Urinary bladder (tissue), 4 donors: Measurements from ENCODE around the gene CFAP221. TPM values are rescaled to one million over a fixed set of nuclear protein-coding genes. Genes with fewer than 3 reads are reported as not detected.

ENCODE experiments used
- DNase-seq: peaks from one replicate; pipeline ENCODE4 v3.0.0-alpha.2; 2015; ENCODE audit errors: extremely low spot score
- H3K27ac ChIP-seq: one replicate; pipeline ENCODE4 v1.5.1; 2013; ENCODE audit warnings: low read depth, mild to moderate bottlenecking, moderate library complexity
- H3K36me3 ChIP-seq: one replicate; pipeline ENCODE4 v1.6.1; 2013; ENCODE audit warnings: mild to moderate bottlenecking, moderate library complexity; ENCODE audit not compliant: insufficient read depth
- H3K4me1 ChIP-seq: one replicate; pipeline ENCODE4 v1.6.1; 2013; ENCODE audit warnings: mild to moderate bottlenecking, moderate library complexity; ENCODE audit not compliant: insufficient read depth
- H3K4me3 ChIP-seq: one replicate; pipeline ENCODE4 v1.5.1; 2013; ENCODE audit warnings: low read depth, low read length
- WGBS: extraction: QIAGEN DNeasy Blood & Tissue Kit; methylation state at CpG from one replicate; pipeline ENCODE4 v1.1.7; 2013; 5-methylcytosine and 5-hydroxymethylcytosine counted together
- polyA plus RNA-seq: library from polyadenylated mRNA; stranded (reverse); fragments of 200-250 nt; gene quantifications from one replicate; pipeline ENCODE4 v1.2.3, GENCODE V29; 2013
- total RNA-seq: library from RNA; depleted of rRNA; stranded (reverse); fragments of >200 nt; gene quantifications from one replicate; pipeline ENCODE4 v1.2.3, GENCODE V29; 2014
- donor health status: healthy with polysubstance abuse.
- donor health status: healthy.

CFAP221 gene
- total and polyA plus RNA-seq, 2 donors, result 0.09 to 0.95 TPM

DNA sequence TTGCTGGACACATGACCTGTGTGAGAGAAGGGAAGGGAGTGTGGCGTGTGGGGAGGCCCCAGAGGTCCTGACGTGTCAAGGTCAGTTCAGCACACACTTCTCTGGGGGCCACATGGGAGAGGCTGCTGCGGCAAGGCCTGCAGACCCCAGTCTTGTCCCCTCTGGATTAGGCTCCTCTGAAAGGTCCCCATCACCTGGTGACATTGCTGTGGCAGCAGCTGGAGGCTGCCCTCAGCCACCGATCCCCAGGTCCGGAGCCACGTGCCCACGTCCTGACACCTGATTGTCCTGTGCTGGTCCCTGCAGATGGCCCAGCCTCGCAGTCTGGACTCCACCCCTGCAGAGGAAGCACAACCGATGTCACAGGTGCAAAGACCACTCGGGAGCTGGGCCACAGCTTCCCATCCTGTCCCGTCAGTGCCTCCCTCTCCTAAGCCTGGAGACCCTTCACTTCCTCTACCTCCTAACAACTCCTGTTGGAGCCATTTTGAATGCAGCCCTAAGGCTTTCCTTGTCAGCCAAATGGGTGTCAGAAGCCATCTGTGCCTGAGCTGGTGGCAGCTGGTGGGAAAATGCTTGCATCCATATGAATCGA is 147.5 kb downstream of the CFAP221 start:
- WGBS, result 83% methylated on average over 12 of the region's 12 CpGs
- Histone ChIP-seq H3K27ac (no peak overlapping the region), H3K4me1 (no peaks in the 10 kb centered on the region), H3K4me3 (no peak overlapping the region), H3K36me3 (no peaks in the 10 kb centered on the region)
- DNase-seq, result no peak

DNA sequence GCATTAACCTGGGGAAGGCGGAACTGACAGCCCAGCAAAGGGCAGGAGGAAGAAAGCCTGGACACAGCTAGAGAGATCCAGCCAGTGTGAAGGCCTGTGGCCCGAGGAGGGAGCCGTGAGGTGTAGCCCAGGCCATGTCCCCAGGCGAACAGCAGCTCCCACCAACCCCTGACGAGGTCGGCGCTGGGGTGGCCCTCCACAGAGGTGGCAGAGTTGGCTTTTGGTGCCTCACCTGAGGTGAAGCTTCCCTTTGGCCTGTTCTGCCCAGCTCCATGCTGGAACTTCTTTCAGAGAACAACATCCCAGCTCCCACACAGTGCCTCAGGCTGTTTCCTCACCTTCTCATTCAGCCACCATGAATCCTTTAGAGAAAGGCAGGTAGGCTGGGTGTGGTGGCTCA is 148.1 kb downstream of the CFAP221 start:
- no peak overlapping the region for H3K4me3 ChIP-seq
- no peaks in the 10 kb centered on the region for H3K36me3 ChIP-seq
- no peak for DNase-seq
- H3K4me1 ChIP-seq, result no peaks in the 10 kb centered on the region
- WGBS, result 94% methylated on average over 7 of the region's 7 CpGs
- H3K27ac ChIP-seq, result no peak overlapping the region

DNA sequence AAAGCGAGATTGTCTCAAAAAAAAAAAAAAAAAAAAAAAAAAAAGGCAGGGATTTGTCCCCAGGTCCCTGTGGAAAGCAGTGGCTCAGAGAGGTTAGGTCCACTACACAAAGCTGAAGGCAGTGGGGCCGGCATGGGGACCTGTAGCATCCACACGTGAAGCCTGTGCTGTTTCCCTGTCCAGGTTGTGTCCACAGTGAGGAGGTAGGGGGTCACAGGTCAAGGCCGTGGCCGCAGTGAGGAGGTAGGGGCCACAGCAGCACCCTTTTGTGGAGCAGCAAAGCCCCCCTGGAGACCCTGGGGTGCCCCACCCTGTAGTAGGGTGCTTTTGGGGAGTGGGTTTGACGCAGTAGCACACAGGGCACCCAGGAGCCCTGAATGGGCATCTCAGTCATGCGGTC is 148.7 kb downstream of the CFAP221 start:
- no peak for DNase-seq
- H3K4me1 ChIP-seq, result no peaks in the 10 kb centered on the region
- H3K4me3 ChIP-seq, result no peak overlapping the region
- WGBS, result 87% methylated on average over 7 of the region's 7 CpGs
- no peaks in the 10 kb centered on the region for H3K36me3 ChIP-seq
- H3K27ac ChIP-seq, result no peak overlapping the region

DNA sequence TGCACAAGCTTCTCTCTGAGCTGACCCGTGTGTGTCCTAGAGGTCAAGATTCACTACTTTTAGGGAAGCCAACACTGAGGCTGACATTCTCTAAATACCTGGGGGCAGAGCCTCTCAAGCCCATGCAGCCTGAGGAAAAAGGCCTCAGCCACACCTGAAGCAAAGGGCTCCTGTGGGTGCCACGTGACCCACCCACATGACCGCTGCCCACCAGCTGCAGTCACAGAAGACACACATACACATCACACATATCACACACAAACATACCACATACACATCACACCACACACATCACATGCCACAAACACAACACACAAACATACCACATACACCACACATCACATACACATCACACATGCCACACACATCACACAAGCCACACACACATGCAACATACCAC is 149.3 kb downstream of the CFAP221 start:
- H3K27ac ChIP-seq, result no peak overlapping the region
- 78% methylated on average over 3 of the region's 3 CpGs for WGBS
- no peak for DNase-seq
- no peaks in the 10 kb centered on the region for H3K4me1 ChIP-seq
- no peak overlapping the region for H3K4me3 ChIP-seq
- H3K36me3 ChIP-seq, result no peaks in the 10 kb centered on the region

DNA sequence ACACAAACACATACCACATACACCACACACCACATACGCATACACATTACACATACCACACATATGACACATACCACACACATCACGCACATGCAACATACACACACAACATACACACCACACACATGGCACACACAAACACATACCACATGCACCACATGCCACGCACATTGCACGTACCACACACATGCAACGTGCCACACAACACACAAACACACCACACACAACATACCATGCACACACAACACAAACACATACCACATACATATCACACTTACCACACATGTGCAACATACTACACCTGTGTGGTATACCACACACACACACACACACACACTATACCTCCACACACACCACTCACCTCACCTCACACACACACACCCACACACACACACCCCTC is 149.7 kb downstream of the CFAP221 start:
- no peak for DNase-seq
- no peaks in the 10 kb centered on the region for H3K36me3 ChIP-seq
- H3K4me3 ChIP-seq, result no peak overlapping the region
- H3K27ac ChIP-seq, result no peak overlapping the region
- no peaks in the 10 kb centered on the region for H3K4me1 ChIP-seq
- 96% methylated on average over 5 of the region's 5 CpGs for WGBS

DNA sequence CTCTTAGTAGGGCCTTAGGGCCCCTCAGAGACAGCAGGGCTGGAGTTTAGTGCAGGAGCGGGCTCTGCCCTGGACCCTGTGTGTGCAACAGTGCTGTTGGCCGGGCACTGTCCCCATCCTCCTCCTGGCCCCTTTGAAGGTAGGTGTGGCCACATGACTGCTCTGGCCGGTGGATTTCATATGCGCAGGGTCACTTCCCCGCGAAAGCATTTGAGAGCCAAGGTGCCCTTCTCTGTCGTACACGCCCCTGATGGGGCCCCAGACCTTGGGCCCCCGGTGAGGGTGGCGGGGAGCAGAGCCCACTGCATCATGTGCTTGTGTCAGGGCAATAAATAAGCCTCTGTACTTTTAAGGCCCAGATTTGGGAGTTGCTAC is 150.2 kb downstream of the CFAP221 start:
- DNase-seq, result no peak
- no peak overlapping the region for H3K4me3 ChIP-seq
- no peak overlapping the region for H3K27ac ChIP-seq
- no peaks in the 10 kb centered on the region for H3K36me3 ChIP-seq
- WGBS, result 44% methylated on average over 10 of the region's 10 CpGs
- H3K4me1 ChIP-seq, result no peaks in the 10 kb centered on the region

DNA sequence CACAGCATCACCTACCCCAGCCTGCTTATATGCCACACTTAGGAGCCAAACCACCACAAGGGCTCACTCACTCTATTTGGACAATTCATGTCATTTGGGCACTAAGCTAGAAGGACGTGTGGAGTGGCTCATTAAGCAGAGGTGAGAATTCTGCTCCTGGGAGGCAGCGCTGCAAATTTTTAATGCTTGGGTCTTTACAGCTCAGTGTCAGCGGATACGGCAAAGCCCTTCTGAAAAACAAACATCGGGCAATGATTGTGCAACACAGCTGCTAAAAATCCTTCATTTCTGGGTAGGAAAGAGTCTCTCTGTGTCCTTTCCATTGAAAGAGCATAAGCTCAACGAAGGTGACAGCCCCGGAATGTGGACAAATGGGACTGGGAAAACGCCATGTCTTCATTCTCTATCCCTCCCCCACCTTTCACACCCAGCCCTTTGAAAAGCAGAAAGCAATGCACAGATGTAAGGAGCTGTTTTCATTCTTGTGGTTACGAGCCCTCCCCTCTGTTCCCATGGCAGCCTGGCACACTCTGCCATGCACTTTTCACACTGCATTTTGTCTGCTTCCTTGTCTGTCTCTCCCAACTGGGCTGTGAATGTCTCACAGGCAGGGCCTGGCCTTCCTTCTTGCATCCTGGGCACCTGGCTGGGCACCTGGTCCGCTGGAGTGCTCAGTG is 150.7 kb downstream of the CFAP221 start:
- Histone ChIP-seq H3K36me3 (no peaks in the 10 kb centered on the region), H3K4me3 (no peak overlapping the region), H3K4me1 (no peaks in the 10 kb centered on the region), H3K27ac (no peak overlapping the region)
- 37% methylated on average over 10 of the region's 10 CpGs for WGBS
- DNase-seq, result no peak

DNA sequence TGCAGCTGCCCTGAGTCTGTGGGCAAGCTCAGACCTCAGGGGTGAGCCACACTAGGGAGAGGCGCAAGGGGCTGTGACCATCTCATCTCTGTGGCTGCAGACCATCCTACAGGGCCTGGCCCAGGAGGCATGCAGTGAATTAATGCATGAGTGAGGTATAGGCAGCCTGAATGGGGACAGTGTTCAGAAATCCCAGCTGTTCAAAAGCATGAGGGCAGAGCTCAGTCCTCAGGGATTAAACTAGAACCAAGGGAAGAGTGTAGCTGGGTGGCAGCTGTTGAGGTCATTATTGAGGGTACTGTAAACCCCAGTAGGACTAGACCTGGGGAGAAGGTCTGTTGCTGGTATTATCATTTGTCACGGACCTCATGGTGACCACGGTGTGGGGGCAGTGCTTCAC is 151.8 kb downstream of the CFAP221 start:
- no peak overlapping the region for H3K4me3 ChIP-seq
- 97% methylated on average over 3 of the region's 3 CpGs for WGBS
- H3K36me3 ChIP-seq, result no peaks in the 10 kb centered on the region
- DNase-seq, result no peak
- no peak overlapping the region for H3K27ac ChIP-seq
- H3K4me1 ChIP-seq, result no peaks in the 10 kb centered on the region

DNA sequence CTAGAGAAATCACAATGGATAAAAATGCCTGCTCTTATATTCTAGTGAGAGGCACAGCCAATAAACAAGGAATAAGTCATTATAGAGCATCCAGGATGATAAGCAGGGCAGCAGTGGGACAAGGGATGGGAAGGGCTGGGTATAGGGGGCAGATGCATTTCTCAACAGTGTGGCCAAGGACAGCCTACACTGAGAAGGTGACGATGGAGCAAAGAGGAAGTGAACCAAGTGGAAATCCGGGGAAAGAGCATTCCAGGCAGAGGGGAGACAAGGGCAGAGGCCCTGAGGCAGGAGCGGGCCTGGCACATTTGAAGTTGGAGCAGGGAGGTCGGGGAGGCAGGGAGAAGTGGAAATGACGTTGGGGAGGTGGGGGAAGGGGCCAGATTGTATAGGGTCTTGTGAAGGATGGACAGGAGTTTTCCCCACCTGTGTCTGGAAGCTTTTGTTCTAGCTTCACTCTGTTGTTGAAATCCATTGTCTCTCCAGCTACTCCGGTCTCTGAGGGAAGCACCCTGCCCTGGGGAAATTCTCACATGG is 152.3 kb downstream of the CFAP221 start:
- WGBS, result 87% methylated on average over 6 of the region's 6 CpGs
- DNase-seq, result no peak
- Histone ChIP-seq H3K27ac (no peak overlapping the region), H3K36me3 (no peaks in the 10 kb centered on the region), H3K4me1 (no peaks in the 10 kb centered on the region), H3K4me3 (no peak overlapping the region)

DNA sequence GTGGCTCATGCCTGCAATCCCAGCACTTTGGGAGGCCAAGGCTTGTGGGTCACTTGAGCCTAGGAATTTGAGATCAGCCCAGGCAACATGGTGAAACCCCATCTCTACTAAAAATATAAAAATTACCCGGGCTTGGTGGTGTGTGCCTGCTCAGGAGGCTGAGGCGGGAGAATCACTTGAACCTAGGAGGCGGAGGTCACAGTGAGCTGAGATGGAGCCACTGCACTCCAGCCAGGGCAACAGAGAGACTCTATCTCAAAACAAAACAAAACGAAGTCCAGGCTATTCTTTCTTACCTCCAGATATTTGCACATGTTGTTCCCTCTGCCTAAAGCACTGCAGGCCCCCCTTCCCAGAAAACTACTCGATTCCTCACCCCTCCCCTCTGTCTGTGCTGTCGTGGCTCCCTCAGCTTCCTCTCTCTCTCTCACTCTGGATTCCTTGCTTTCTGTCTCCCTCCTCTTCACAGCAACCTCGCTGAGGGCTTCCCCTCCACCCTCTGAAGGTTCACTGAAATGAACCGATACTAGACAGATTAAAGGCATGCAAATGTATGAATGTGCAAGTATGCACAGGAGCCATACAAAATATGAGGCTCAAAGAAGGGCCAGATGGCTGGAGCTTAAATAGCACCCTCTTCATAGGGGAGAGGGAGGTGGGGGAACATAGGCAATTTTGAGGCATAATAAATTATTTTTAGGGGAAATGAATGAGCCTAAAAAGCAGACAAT is 153.2 kb downstream of the CFAP221 start:
- no peaks in the 10 kb centered on the region for H3K4me1 ChIP-seq
- H3K4me3 ChIP-seq, result no peak overlapping the region
- DNase-seq, result no peak
- H3K36me3 ChIP-seq, result no peaks in the 10 kb centered on the region
- WGBS, result 57% methylated on average over 8 of the region's 8 CpGs
- no peak overlapping the region for H3K27ac ChIP-seq

DNA sequence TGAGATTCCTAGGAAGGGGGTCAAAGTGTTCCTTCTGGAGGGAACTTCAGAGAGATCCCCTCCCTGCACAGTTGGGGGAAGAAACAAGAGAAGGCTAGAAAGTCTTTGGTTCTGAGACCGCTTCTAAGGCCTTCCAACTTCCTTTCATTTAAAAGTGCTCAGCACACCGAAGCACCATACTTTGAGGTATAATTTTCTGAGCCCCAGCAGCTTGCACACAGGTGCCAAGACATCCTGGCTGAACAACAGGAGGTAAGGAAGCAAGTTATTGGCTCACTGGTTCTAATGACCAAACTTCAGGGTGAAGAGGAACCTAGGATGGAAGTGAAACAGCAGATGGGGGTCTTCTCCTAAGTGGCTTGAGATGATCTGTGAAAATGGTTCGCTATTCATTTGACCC is 154.0 kb downstream of the CFAP221 start:
- no peak overlapping the region for H3K4me3 ChIP-seq
- no peak overlapping the region for H3K27ac ChIP-seq
- 92% methylated on average over 3 of the region's 3 CpGs for WGBS
- H3K36me3 ChIP-seq, result no peaks in the 10 kb centered on the region
- H3K4me1 ChIP-seq, result no peaks in the 10 kb centered on the region
- no peak for DNase-seq

DNA sequence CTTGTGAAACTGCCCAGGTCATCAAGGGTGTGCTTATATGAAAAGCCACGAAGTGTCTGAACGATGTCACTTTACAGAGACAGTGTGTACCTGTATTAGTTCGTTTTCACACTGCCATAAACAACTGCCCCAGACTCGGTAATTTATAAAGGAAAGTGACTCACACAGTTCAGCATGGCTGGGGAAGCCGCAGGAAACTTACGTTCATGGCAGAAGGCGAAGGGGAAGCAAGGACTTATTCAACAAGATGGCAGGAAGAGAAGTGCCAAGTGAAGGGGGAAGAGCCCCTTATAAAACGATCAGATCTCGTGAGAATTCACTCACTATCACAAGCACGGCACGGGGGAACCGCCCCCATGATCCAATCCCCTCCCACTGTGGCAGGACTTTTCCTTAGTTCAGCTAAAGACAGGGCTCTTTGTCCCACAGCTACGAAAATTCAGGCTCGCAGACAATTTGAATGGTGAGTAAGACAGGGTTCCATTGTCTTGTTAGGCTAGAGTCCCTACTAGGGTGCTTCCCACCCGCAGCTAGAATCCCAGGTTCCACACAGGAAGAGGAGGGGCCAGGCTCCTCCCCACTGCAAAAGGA is 154.9 kb downstream of the CFAP221 start:
- H3K4me3 ChIP-seq, result no peak overlapping the region
- WGBS, result 73% methylated on average over 15 of the region's 15 CpGs
- H3K4me1 ChIP-seq, result no peaks in the 10 kb centered on the region
- no peaks in the 10 kb centered on the region for H3K36me3 ChIP-seq
- no peak overlapping the region for H3K27ac ChIP-seq
- DNase-seq, result no peak

DNA sequence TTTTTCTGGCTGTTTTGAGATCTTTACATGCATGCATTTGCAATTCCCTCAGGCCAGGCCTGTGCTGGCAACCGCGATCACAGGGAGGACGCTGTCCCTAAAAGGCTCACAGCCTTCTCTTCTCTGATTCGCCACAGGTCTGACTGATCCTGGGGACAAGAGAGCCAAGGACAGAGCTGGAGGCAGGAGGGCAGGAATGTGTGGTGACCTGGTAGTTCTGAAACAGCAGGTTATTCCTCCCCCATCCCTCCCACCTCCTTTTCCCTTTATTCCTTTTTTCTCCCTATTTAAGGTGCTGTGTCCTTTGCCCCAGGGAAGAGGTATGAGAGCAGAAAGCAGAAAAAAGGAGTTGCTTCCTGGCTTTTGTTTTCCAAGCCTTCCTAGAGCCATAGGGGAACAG is 156.6 kb downstream of the CFAP221 start:
- WGBS, result 90% methylated on average over 4 of the region's 4 CpGs

DNA sequence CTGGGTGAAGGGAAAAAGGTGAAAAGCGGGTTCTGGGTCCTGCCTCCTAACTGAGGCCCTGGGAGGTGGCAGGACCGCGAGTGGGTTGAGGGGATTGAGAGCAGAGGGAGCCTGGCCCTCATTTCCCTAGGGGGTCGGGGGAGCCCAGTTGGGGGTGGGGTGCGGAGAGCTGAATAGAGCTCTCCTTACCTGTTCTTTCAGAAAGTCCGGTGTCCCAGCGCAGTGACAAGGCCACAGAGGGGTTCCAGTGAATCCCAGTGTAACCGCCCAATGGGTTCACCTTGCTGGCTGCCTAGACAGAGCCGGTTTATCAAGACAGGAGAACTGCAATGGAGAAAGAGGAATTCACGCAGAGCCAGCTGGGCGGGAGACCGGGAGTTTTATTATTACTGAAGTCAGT is 157.1 kb downstream of the CFAP221 start:
- 71% methylated on average over 12 of the region's 12 CpGs for WGBS
- H3K27ac ChIP-seq, result no peak overlapping the region
- no peaks in the 10 kb centered on the region for H3K4me1 ChIP-seq
- H3K36me3 ChIP-seq, result no peaks in the 10 kb centered on the region
- no peak for DNase-seq
- H3K4me3 ChIP-seq, result no peak overlapping the region

More for the DNA sequence above, 156.6 kb downstream of the CFAP221 start:
- H3K27ac ChIP-seq, result no peak overlapping the region
- H3K4me1 ChIP-seq, result no peaks in the 10 kb centered on the region
- no peak overlapping the region for H3K4me3 ChIP-seq
- H3K36me3 ChIP-seq, result no peaks in the 10 kb centered on the region
- no peak for DNase-seq
